ENCODE data around the gene MEIKIN.

DNA sequence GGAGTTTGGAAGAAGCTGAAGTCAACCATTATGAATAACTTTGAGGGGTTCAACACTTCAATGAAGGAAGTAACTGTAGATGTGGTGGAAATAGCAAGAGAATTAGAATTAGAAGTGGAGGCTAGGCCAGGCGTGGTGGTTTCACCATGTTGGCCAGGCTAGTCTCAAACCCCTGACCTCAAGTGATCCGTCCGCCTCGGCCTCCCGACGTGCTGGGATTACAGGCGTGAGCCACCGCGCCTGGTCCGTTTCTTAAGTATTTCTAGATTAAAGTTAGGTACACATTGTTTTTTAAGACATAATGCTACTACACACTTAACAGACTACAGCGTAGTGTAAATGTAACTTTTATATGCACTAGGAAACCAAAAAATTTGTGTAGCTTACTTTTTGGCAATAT, 162.7 kb downstream of the MEIKIN start:
- TF ChIP-seq, protein P1, sequence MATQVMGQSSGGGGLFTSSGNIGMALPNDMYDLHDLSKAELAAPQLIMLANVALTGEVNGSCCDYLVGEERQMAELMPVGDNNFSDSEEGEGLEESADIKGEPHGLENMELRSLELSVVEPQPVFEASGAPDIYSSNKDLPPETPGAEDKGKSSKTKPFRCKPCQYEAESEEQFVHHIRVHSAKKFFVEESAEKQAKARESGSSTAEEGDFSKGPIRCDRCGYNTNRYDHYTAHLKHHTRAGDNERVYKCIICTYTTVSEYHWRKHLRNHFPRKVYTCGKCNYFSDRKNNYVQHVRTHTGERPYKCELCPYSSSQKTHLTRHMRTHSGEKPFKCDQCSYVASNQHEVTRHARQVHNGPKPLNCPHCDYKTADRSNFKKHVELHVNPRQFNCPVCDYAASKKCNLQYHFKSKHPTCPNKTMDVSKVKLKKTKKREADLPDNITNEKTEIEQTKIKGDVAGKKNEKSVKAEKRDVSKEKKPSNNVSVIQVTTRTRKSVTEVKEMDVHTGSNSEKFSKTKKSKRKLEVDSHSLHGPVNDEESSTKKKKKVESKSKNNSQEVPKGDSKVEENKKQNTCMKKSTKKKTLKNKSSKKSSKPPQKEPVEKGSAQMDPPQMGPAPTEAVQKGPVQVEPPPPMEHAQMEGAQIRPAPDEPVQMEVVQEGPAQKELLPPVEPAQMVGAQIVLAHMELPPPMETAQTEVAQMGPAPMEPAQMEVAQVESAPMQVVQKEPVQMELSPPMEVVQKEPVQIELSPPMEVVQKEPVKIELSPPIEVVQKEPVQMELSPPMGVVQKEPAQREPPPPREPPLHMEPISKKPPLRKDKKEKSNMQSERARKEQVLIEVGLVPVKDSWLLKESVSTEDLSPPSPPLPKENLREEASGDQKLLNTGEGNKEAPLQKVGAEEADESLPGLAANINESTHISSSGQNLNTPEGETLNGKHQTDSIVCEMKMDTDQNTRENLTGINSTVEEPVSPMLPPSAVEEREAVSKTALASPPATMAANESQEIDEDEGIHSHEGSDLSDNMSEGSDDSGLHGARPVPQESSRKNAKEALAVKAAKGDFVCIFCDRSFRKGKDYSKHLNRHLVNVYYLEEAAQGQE (IDR thresholded peaks at IDR 0.05; ENCODE audit: insufficient read depth in 1 of 2, low read depth in 2 of 2, low read length in 2 of 2): no peak
- no peak for TF ChIP-seq POLR2AphosphoS5 (IDR thresholded peaks at IDR 0.05; ENCODE audit: low read depth, low read length)
- TF ChIP-seq SIN3A (IDR thresholded peaks at IDR 0.05; ENCODE audit: borderline replicate concordance, insufficient read depth, low read length): no peak
- no peak for TF ChIP-seq FOXP2 (optimal IDR thresholded peaks at IDR 0.05; ENCODE audit: borderline replicate concordance, extremely low read depth, extremely low read length, insufficient read depth)
- TF ChIP-seq TAF1 (IDR thresholded peaks at IDR 0.05; ENCODE audit: borderline replicate concordance, insufficient read depth, low read length): no peak
